ENCODE data around the gene STK16. TPM values are rescaled to one million over a fixed set of nuclear protein-coding genes. Genes with fewer than 3 reads are reported as not detected.

STK16 gene
- total and polyA plus RNA-seq, 2 of the 13 experiments (the other 11 are each of a cell fraction or from before 2014, with no cell fraction given), result 28.0 to 50.9 TPM

DNA sequence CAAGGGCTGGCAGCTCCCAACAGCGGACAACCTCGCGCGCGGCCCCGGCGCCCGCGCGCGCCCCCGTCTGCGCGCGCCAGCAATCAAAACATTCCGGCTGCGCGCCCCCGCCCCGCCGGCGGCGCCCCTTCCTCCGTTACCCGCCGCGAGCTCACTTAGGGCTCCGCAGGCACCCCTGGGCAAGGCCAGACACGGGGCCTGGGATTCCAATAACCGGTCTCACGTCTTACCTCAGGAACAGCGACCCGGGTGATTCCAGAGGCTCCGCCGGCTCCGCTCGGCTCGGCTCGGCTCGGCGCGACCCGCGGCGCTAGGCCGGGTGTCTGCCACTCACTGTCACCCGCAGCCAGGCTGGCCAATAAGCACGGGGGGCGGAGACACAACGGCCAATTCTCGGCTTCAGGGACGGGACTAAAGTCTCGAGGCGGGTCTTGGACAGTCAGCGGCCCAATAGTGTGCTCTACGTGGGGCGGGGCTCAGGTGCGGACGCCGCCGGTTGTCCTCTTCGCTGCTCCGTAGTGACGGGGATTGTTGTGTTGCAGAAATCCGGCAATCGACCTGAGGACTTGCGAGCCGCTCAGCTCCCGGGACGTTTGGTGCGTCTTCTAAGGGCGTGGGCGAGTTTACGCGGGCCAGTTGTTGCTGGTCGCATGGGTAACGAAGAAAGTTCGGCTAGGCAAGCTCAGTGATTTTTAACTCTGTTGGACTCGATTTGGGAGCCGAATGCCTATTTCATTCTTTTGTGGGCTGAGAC, 15.8 kb upstream of the STK16 start, which contains the start of the genes ANKZF1 and ATG9A (continued):
- TF ChIP-seq, protein P1, sequence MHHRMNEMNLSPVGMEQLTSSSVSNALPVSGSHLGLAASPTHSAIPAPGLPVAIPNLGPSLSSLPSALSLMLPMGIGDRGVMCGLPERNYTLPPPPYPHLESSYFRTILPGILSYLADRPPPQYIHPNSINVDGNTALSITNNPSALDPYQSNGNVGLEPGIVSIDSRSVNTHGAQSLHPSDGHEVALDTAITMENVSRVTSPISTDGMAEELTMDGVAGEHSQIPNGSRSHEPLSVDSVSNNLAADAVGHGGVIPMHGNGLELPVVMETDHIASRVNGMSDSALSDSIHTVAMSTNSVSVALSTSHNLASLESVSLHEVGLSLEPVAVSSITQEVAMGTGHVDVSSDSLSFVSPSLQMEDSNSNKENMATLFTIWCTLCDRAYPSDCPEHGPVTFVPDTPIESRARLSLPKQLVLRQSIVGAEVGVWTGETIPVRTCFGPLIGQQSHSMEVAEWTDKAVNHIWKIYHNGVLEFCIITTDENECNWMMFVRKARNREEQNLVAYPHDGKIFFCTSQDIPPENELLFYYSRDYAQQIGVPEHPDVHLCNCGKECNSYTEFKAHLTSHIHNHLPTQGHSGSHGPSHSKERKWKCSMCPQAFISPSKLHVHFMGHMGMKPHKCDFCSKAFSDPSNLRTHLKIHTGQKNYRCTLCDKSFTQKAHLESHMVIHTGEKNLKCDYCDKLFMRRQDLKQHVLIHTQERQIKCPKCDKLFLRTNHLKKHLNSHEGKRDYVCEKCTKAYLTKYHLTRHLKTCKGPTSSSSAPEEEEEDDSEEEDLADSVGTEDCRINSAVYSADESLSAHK (CRISPR knock-in tag; IDR thresholded peaks at IDR 0.05; ENCODE audit: borderline replicate concordance), result no peak
- TF ChIP-seq ZSCAN25 (CRISPR knock-in tag; IDR thresholded peaks at IDR 0.05) (peak; percentile 66; the same call in 1 of the 2 replicates), ZSCAN9 (CRISPR knock-in tag; IDR thresholded peaks at IDR 0.05; ENCODE audit: borderline replicate concordance) (peak; percentile 76; the same call in 1 of the 2 replicates), KMT2A (CRISPR knock-in tag; IDR thresholded peaks at IDR 0.05) (peak; percentile 83), ZSCAN21 (CRISPR knock-in tag; IDR thresholded peaks at IDR 0.05; ENCODE audit: borderline replicate concordance) (no peak), HOXA3 (CRISPR knock-in tag; IDR thresholded peaks at IDR 0.05) (peak; percentile 80), MXD4 (CRISPR knock-in tag; IDR thresholded peaks at IDR 0.05) (peak; percentile 16; the same call in 1 of the 2 replicates), SRSF1 (optimal IDR thresholded peaks at IDR 0.05; ENCODE audit: low read depth, low read length) (peak; percentile 34), RBM39 (IDR thresholded peaks at IDR 0.05; ENCODE audit: low read depth, low read length, poor library complexity, severe bottlenecking) (peak; percentile 20), ZNF766 (CRISPR knock-in tag; IDR thresholded peaks at IDR 0.05; ENCODE audit: borderline replicate concordance) (peak; percentile 84; the same call in 1 of the 2 replicates), ASH2L (IDR thresholded peaks at IDR 0.05; ENCODE audit: insufficient read length, low read depth, low read length) (peak; percentile 98), ZNF788 (CRISPR knock-in tag; IDR thresholded peaks at IDR 0.05; ENCODE audit: borderline replicate concordance) (peak; percentile 61), ZMYM4 (CRISPR knock-in tag; IDR thresholded peaks at IDR 0.05) (peak; percentile 33; the same call in 1 of the 2 replicates), SIN3A (IDR thresholded peaks at IDR 0.05; ENCODE audit: borderline replicate concordance, low read depth, low read length) (peak; percentile 93), ZNF552 (CRISPR knock-in tag; IDR thresholded peaks at IDR 0.05; ENCODE audit: borderline replicate concordance) (no peak)
- TF ChIP-seq, protein P2, sequence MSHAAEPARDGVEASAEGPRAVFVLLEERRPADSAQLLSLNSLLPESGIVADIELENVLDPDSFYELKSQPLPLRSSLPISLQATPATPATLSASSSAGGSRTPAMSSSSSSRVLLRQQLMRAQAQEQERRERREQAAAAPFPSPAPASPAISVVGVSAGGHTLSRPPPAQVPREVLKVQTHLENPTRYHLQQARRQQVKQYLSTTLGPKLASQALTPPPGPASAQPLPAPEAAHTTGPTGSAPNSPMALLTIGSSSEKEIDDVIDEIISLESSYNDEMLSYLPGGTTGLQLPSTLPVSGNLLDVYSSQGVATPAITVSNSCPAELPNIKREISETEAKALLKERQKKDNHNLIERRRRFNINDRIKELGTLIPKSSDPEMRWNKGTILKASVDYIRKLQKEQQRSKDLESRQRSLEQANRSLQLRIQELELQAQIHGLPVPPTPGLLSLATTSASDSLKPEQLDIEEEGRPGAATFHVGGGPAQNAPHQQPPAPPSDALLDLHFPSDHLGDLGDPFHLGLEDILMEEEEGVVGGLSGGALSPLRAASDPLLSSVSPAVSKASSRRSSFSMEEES (CRISPR knock-in tag; IDR thresholded peaks at IDR 0.05), result 0 out of 2 replicates have a peak, but pooled peaks have one; percentile 13
- TF ChIP-seq, protein P3, sequence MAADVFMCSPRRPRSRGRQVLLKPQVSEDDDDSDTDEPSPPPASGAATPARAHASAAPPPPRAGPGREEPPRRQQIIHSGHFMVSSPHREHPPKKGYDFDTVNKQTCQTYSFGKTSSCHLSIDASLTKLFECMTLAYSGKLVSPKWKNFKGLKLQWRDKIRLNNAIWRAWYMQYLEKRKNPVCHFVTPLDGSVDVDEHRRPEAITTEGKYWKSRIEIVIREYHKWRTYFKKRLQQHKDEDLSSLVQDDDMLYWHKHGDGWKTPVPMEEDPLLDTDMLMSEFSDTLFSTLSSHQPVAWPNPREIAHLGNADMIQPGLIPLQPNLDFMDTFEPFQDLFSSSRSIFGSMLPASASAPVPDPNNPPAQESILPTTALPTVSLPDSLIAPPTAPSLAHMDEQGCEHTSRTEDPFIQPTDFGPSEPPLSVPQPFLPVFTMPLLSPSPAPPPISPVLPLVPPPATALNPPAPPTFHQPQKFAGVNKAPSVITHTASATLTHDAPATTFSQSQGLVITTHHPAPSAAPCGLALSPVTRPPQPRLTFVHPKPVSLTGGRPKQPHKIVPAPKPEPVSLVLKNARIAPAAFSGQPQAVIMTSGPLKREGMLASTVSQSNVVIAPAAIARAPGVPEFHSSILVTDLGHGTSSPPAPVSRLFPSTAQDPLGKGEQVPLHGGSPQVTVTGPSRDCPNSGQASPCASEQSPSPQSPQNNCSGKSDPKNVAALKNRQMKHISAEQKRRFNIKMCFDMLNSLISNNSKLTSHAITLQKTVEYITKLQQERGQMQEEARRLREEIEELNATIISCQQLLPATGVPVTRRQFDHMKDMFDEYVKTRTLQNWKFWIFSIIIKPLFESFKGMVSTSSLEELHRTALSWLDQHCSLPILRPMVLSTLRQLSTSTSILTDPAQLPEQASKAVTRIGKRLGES (CRISPR knock-in tag; IDR thresholded peaks at IDR 0.05; ENCODE audit: borderline replicate concordance), result peak; percentile 28; the same call in 1 of the 2 replicates
- TF ChIP-seq, protein P4, sequence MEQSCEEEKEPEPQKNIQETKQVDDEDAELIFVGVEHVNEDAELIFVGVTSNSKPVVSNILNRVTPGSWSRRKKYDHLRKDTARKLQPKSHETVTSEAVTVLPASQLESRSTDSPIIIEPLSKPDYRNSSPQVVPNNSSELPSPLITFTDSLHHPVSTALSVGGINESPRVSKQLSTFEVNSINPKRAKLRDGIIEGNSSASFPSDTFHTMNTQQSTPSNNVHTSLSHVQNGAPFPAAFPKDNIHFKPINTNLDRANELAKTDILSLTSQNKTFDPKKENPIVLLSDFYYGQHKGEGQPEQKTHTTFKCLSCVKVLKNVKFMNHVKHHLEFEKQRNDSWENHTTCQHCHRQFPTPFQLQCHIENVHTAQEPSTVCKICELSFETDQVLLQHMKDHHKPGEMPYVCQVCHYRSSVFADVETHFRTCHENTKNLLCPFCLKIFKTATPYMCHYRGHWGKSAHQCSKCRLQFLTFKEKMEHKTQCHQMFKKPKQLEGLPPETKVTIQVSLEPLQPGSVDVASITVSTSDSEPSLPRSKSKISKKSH (CRISPR knock-in tag; IDR thresholded peaks at IDR 0.05; ENCODE audit: borderline replicate concordance), result peak; percentile 90; the same call in 1 of the 2 replicates
